Measurements from ENCODE around the gene COL7A1.

COL7A1 gene

GRCh38 chr3:48528048-48528447 is 67.1 kb downstream of the COL7A1 start:
- Mint-ChIP-seq H3K27ac (no peak overlapping the region), H3K36me3 (no peaks in the 10 kb centered on the region), H3K4me3 (no peak overlapping the region), H3K27me3 (no peaks in the 10 kb centered on the region), H3K9me3 (no peaks in the 10 kb centered on the region), H3K4me1 (peaks cover 6% of the 10 kb centered on the region)

- Mint-ChIP-seq H3K9me3 (no peaks in the 10 kb centered on the region), H3K27ac (no peak overlapping the region), H3K36me3 (no peaks in the 10 kb centered on the region), H3K27me3 (no peaks in the 10 kb centered on the region), H3K4me3 (no peak overlapping the region), H3K4me1 (peaks cover 3% of the 10 kb centered on the region)
Measured at GRCh38 chr3:48524970-48525369, 70.2 kb downstream of the COL7A1 start.

GRCh38 chr3:48521635-48522034 is 73.5 kb downstream of the COL7A1 start:
- Mint-ChIP-seq H3K27me3 (no peaks in the 10 kb centered on the region), H3K4me3 (no peak overlapping the region), H3K4me1 (peaks cover 37% of the 10 kb centered on the region), H3K9me3 (no peaks in the 10 kb centered on the region), H3K36me3 (no peaks in the 10 kb centered on the region), H3K27ac (no peak overlapping the region)

GRCh38 chr3:48519277-48519643 is 75.9 kb downstream of the COL7A1 start:
- no peaks in the 10 kb centered on the region for H3K36me3 Mint-ChIP-seq
- H3K4me1 Mint-ChIP-seq: peaks cover 59% of the 10 kb centered on the region
- no peak overlapping the region for H3K27ac Mint-ChIP-seq
- no peaks in the 10 kb centered on the region for H3K27me3 Mint-ChIP-seq
- H3K9me3 Mint-ChIP-seq: no peaks in the 10 kb centered on the region
- no peak overlapping the region for H3K4me3 Mint-ChIP-seq

- peak overlapping the region; percentile 47 for H3K4me3 Mint-ChIP-seq
- H3K27me3 Mint-ChIP-seq: no peaks in the 10 kb centered on the region
- H3K27ac Mint-ChIP-seq: peak overlapping the region; percentile 41
- H3K36me3 Mint-ChIP-seq: no peaks in the 10 kb centered on the region
- peaks cover 64% of the 10 kb centered on the region for H3K4me1 Mint-ChIP-seq
- H3K9me3 Mint-ChIP-seq: no peaks in the 10 kb centered on the region
Measured at GRCh38 chr3:48518638-48519276, 76.4 kb downstream of the COL7A1 start.

GRCh38 chr3:48518069-48518468 is 77.1 kb downstream of the COL7A1 start:
- H3K27ac Mint-ChIP-seq: no peak overlapping the region
- no peak overlapping the region for H3K4me3 Mint-ChIP-seq
- H3K36me3 Mint-ChIP-seq: no peaks in the 10 kb centered on the region
- H3K27me3 Mint-ChIP-seq: no peaks in the 10 kb centered on the region
- H3K9me3 Mint-ChIP-seq: no peaks in the 10 kb centered on the region
- H3K4me1 Mint-ChIP-seq: peaks cover 65% of the 10 kb centered on the region

- Mint-ChIP-seq H3K4me1 (peaks cover 74% of the 10 kb centered on the region), H3K27ac (peak overlapping the region; percentile 80), H3K27me3 (no peaks in the 10 kb centered on the region), H3K9me3 (no peaks in the 10 kb centered on the region), H3K4me3 (peak overlapping the region; percentile 7), H3K36me3 (no peaks in the 10 kb centered on the region)
Measured at GRCh38 chr3:48516571-48516970, 78.6 kb downstream of the COL7A1 start.

- H3K9me3 Mint-ChIP-seq: no peaks in the 10 kb centered on the region
- H3K27ac Mint-ChIP-seq: no peak overlapping the region
- no peaks in the 10 kb centered on the region for H3K27me3 Mint-ChIP-seq
- H3K4me1 Mint-ChIP-seq: peaks cover 75% of the 10 kb centered on the region
- no peaks in the 10 kb centered on the region for H3K36me3 Mint-ChIP-seq
- H3K4me3 Mint-ChIP-seq: peak overlapping the region; percentile 55
Measured at GRCh38 chr3:48514431-48515227, 80.5 kb downstream of the COL7A1 start.
